Liver (tissue), 3 donors: Measurements from ENCODE around the gene TLE3.

ENCODE experiments used
- CTCF ChIP-seq: fragments of 150-350 bp; IDR thresholded peaks from 2 replicates; pipeline ENCODE4 v1.5.1; 2017; ENCODE audit warnings: improper control_type of control experiment, low read depth, low read length; ENCODE audit not compliant: missing input control
- GABPA ChIP-seq, 2 donors: IDR thresholded peaks in 1 of 2; conservative IDR thresholded peaks in 1 of 2; 2 replicates each; pipeline ENCODE4 v1.6.1; 2016; ENCODE audit warnings: antibody characterized with exemption in 2 of 2, mild to moderate bottlenecking in 1 of 2, moderate library complexity in 1 of 2
- JUND ChIP-seq, 2 donors: IDR thresholded peaks; 2 replicates each; pipeline ENCODE4 v1.6.1; 2016; ENCODE audit warnings: antibody characterized with exemption in 2 of 2
- MAX ChIP-seq: IDR thresholded peaks from 2 replicates; pipeline ENCODE4 v1.6.1; 2016; ENCODE audit warnings: antibody characterized with exemption
- NR2F2 ChIP-seq: IDR thresholded peaks from 2 replicates; pipeline ENCODE4 v1.6.1; 2016; ENCODE audit warnings: antibody characterized with exemption
- RAD21 ChIP-seq, 2 donors: IDR thresholded peaks; 2 replicates each; pipeline ENCODE4 v1.6.1; 2016; ENCODE audit warnings: antibody characterized with exemption in 2 of 2, mild to moderate bottlenecking in 2 of 2
- TAF1 ChIP-seq: conservative IDR thresholded peaks from 2 replicates; pipeline ENCODE4 v1.6.1; 2016; ENCODE audit warnings: antibody characterized with exemption, mild to moderate bottlenecking
- TF ChIP-seq, protein P1 (sequence below): IDR thresholded peaks from 2 replicates; pipeline ENCODE4 v1.6.1; 2016; ENCODE audit warnings: antibody characterized with exemption
- donor health status: healthy.
- donor health status: healthy.

DNA sequence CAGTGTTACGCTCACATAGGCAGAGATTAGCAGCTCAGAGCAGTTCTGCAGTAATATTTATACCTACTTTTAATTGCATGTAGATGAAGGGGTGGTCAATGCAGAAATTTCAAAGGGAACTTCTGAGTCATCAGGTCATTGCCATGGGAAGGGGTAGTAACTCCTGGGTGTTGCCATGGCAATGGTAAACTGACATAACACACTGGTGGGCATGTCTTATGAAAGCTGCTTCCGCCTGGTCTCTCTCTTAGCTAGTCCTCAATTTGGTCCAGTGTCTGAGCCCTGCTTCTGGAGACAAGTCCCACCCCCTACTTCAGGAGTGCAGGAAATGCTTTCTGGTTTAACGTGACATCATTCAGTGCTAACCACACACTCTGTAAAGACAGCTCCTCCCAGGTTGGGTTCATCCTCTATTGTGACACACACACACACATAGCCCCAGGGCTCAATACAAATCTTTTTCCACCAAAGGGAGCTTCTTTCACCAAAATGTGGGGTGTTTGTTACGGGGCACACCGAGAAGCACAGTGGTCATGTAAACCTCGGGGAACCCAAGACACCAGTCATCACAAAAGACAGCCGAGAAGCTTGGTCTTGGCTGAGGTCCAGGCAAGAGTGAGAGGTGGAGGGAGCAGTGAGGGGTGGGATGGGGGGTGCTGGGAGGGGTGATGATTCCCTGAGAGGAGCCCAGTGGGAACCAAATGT is 74.5 kb downstream of the TLE3 start:
- TF ChIP-seq CTCF (no peak), MAX (no peak), TAF1 (no peak), RAD21 (IDR thresholded peaks at IDR 0.05) (no peak), NR2F2 (no peak), JUND (IDR thresholded peaks at IDR 0.05) (peak in 1 of 2 donors; percentile 31), GABPA (IDR thresholded peaks at IDR 0.05 in 1 of 2, conservative IDR thresholded peaks at IDR 0.05 in 1 of 2) (no peak)
- TF ChIP-seq, protein P1, sequence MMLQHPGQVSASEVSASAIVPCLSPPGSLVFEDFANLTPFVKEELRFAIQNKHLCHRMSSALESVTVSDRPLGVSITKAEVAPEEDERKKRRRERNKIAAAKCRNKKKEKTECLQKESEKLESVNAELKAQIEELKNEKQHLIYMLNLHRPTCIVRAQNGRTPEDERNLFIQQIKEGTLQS: no peak
